Endothelial cell of umbilical vein (primary cell): ENCODE results near the gene ARHGAP10. TPM values are rescaled to one million over a fixed set of nuclear protein-coding genes. Genes with fewer than 3 reads are reported as not detected.

ENCODE experiments used
- BruUV-seq: library from RNA; stranded (reverse); fragments of 400-500 nt; replicated peaks from 2 replicates; lab custom pipeline; 2021; lab: Mats Ljungman, UMichigan
- CTCF ChIA-PET: fragments of 300-600, 350-600 bp; sonication (Branson Sonifier 250); formaldehyde crosslinking; loops from one replicate; lab custom pipeline; 2021; ENCODE audit warnings: antibody characterized with exemption, inconsistent platforms; lab: Charles Lee
- POLR2A ChIA-PET: fragments of 300-600, 350-600 bp; sonication (Branson Sonifier 250); formaldehyde crosslinking; loops from one replicate; lab custom pipeline; 2021; ENCODE audit warnings: antibody characterized with exemption, inconsistent platforms; lab: Charles Lee
- DNase-seq: peaks from one replicate; pipeline ENCODE4 v3.0.0-alpha.2; 2011; ENCODE audit warnings: low read depth, low spot score
- FAIRE-seq: peaks from 2 replicates; lab custom pipeline; 2011; peaks lifted over from hg19 to GRCh38; lab: Jason Lieb, UNC
- H2AFZ ChIP-seq: 2 replicates; pipeline ENCODE4 v1.6.0; 2012; ENCODE audit warnings: low read depth, low read length, control low read depth, inconsistent platforms
- H3K27ac ChIP-seq: 2 replicates; pipeline ENCODE4 v1.5.1; 2011; ENCODE audit warnings: low read depth, mild to moderate bottlenecking, control low read depth, low read length, moderate library complexity; ENCODE audit not compliant: insufficient read depth
- H3K27me3 ChIP-seq, 2 experiments: 2 replicates each; pipeline versions ENCODE4 v1.6.0 to v1.6.1; 2011; ENCODE audit warnings: low read length in 2 of 2, mixed read lengths in 1 of 2; ENCODE audit not compliant: control insufficient read depth in 2 of 2, insufficient read depth in 2 of 2
- H3K36me3 ChIP-seq, 2 experiments: 2 replicates in 1 of 2; 3 replicates in 1 of 2; pipeline ENCODE4 v1.5.1; 2011; ENCODE audit warnings: low read length in 2 of 2, mild to moderate bottlenecking in 1 of 2, moderate library complexity in 1 of 2; ENCODE audit not compliant: control insufficient read depth in 2 of 2, insufficient read depth in 2 of 2; ENCODE audit errors: extremely low read depth in 1 of 2
- H3K4me1 ChIP-seq: 3 replicates; pipeline ENCODE4 v1.5.1; 2011; ENCODE audit warnings: mild to moderate bottlenecking, low read length; ENCODE audit not compliant: control insufficient read depth, insufficient read depth; ENCODE audit errors: extremely low read depth
- H3K4me2 ChIP-seq: 2 replicates; pipeline ENCODE4 v1.6.1; 2011; ENCODE audit warnings: low read length, control low read depth, mixed read lengths; ENCODE audit not compliant: insufficient read depth
- H3K4me3 ChIP-seq, 3 experiments: fragments of 200-600 bp in 1 of 3; sonication (generic), shearing (Covaris generic) in 1 of 3; replicated peaks in 1 of 3; 2 replicates each; pipeline ENCODE4 v1.5.1; 2011 to 2016; ENCODE audit warnings: control low read depth in 3 of 3, low read length in 3 of 3, mild to moderate bottlenecking in 2 of 3, inconsistent platforms in 1 of 3, low read depth in 1 of 3, moderate library complexity in 1 of 3; ENCODE audit not compliant: insufficient read depth in 1 of 3
- H3K79me2 ChIP-seq: 2 replicates; pipeline ENCODE4 v1.6.0; 2012; ENCODE audit warnings: low read length, inconsistent platforms; ENCODE audit not compliant: control insufficient read depth, insufficient read depth
- H3K9ac ChIP-seq: replicated peaks from 2 replicates; pipeline ENCODE3; 2011; ENCODE audit warnings: low read length, control low read depth; ENCODE audit not compliant: insufficient read depth; ENCODE audit errors: extremely low read depth
- H3K9me1 ChIP-seq: replicated peaks from 3 replicates; pipeline ENCODE4 v1.6.0; 2011; ENCODE audit warnings: mild to moderate bottlenecking, low read length; ENCODE audit not compliant: control insufficient read depth, insufficient read depth; ENCODE audit errors: extremely low read depth
- H3K9me3 ChIP-seq: replicated peaks from 2 replicates; pipeline ENCODE4 v1.5.1; 2012; ENCODE audit warnings: low read length, inconsistent platforms; ENCODE audit not compliant: control insufficient read depth, insufficient read depth
- H4K20me1 ChIP-seq: replicated peaks from 2 replicates; pipeline ENCODE3; 2011; ENCODE audit warnings: mild to moderate bottlenecking, low read length; ENCODE audit not compliant: control insufficient read depth, insufficient read depth; ENCODE audit errors: extremely low read depth
- CTCF ChIP-seq, 2 donors: IDR thresholded peaks; 1 replicate in 1 of 2; 2 replicates in 1 of 2; pipeline ENCODE4 v1.5.1; 2011; ENCODE audit warnings: low read length in 2 of 2, mild to moderate bottlenecking in 2 of 2, moderate library complexity in 2 of 2, control low read depth in 1 of 2, inconsistent platforms in 1 of 2, low read depth in 1 of 2; ENCODE audit not compliant: insufficient read depth in 1 of 2; ENCODE audit errors: extremely low read depth in 1 of 2
- EZH2 ChIP-seq: IDR thresholded peaks from 2 replicates; pipeline ENCODE4 v1.6.1; 2012; ENCODE audit warnings: borderline replicate concordance, low read depth, mild to moderate bottlenecking, moderate library complexity, low read length, inconsistent platforms; ENCODE audit not compliant: severe bottlenecking
- FOS ChIP-seq: IDR thresholded peaks from 2 replicates; pipeline ENCODE4 v1.6.1; 2011; ENCODE audit warnings: mild to moderate bottlenecking, low read length, moderate library complexity, borderline replicate concordance; ENCODE audit not compliant: insufficient read depth
- GATA2 ChIP-seq: IDR thresholded peaks from 2 replicates; pipeline ENCODE4 v1.7.0; 2011; ENCODE audit warnings: low read depth, mild to moderate bottlenecking, moderate library complexity, mixed read lengths, low read length; ENCODE audit not compliant: insufficient read length, insufficient read depth
- JUN ChIP-seq: IDR thresholded peaks from 2 replicates; pipeline ENCODE4 v1.6.1; 2011; ENCODE audit warnings: borderline replicate concordance, low read depth; ENCODE audit not compliant: insufficient read length, insufficient read depth
- MAX ChIP-seq: IDR thresholded peaks from 2 replicates; pipeline ENCODE4 v1.6.1; 2011; ENCODE audit not compliant: insufficient read depth, insufficient read length
- MYC ChIP-seq: IDR thresholded peaks from one replicate; pipeline ENCODE4 v1.6.1; 2011; ENCODE audit warnings: mild to moderate bottlenecking, low read depth, low read length
- POLR2A ChIP-seq: IDR thresholded peaks from 2 replicates; pipeline ENCODE4 v1.6.1; 2012; ENCODE audit warnings: low read depth, mild to moderate bottlenecking, control low read depth, low read length
- POLR2AphosphoS5 ChIP-seq: IDR thresholded peaks from 2 replicates; pipeline ENCODE4 v1.6.1; 2012; ENCODE audit warnings: low read depth, mild to moderate bottlenecking, control low read depth, low read length, moderate library complexity; ENCODE audit not compliant: insufficient read depth
- dilution Hi-C: fragments of 300-500 bp; cut with MboI; formaldehyde crosslinking; loops from one replicate; pipeline ENCODE4 v1.15.0; 2019; ENCODE audit warnings: low sequenced_read_pairs; ENCODE audit not compliant: extremely low pct_ligation_motif_present
- intact Hi-C: fragments of 100-400 bp; cut with micrococcal nuclease; formaldehyde crosslinking; loops from one replicate; pipeline ENCODE4 v1.10.0; 2022
- polyA plus RNA-seq, 4 experiments: library from polyadenylated mRNA; depleted of rRNA in 3 of 4; stranded (reverse) in 3 of 4; unstranded in 1 of 4; fragments of >200 nt; gene quantifications; 2 replicates each; pipeline versions ENCODE4 v1.2.1 to v1.2.3, GENCODE V29; 2011 to 2012; ENCODE audit warnings: missing spikeins in 1 of 4
- total RNA-seq: library from RNA; stranded (reverse); gene quantifications from 2 replicates; pipeline ENCODE4 v1.2.3, GENCODE V29; 2021

The ARHGAP10 gene
- total and polyA plus RNA-seq, 2 donors (not counting 3 experiments of a cell fraction or from before 2014, with no cell fraction given): 20.4 to 36.7 TPM

- H3K9ac ChIP-seq: no peak overlapping the region
- H3K27ac ChIP-seq: no peak overlapping the region
- H3K9me3 ChIP-seq: no peaks in the 10 kb centered on the region
- intact Hi-C loops: loop anchor here (2.0 to 10.0 kb wide), 4 partner anchors 81 to 779 kb away; no protein-coding TSS in a partner anchor
- POLR2A ChIA-PET: no interaction called here
- CTCF ChIA-PET: interaction anchor here (1.0 to 2.9 kb wide), 3 partner anchors 16 to 33 kb away, joined by 3 to 16 read pairs (median 10); no protein-coding TSS in a partner anchor
- H3K36me3 ChIP-seq: no peaks in the 10 kb centered on the region
- no peaks in the 10 kb centered on the region for H3K9me1 ChIP-seq
- H3K4me3 ChIP-seq: no peak overlapping the region
- no peaks in the 10 kb centered on the region for H3K4me1 ChIP-seq
- H3K4me2 ChIP-seq: no peak overlapping the region
- TF ChIP-seq GATA2: no peak
- TF ChIP-seq JUN: no peak
- no peak for TF ChIP-seq MAX
- BruUV-seq: no TSS peak
- no peaks in the 10 kb centered on the region for H3K27me3 ChIP-seq
- H2AFZ ChIP-seq: no peak overlapping the region
- no peaks in the 10 kb centered on the region for H4K20me1 ChIP-seq
- DNase-seq: no peak
- no peak for FAIRE-seq
- H3K79me2 ChIP-seq: peaks cover 4% of the 10 kb centered on the region
- dilution Hi-C loops: no loop called here
Measured at GRCh38 chr4:147985376-147985775, 253.5 kb downstream of the ARHGAP10 start.

- Histone ChIP-seq H3K27me3 (no peaks in the 10 kb centered on the region), H3K4me3 (no peak overlapping the region), H4K20me1 (no peaks in the 10 kb centered on the region), H3K9me1 (no peaks in the 10 kb centered on the region), H2AFZ (no peak overlapping the region), H3K79me2 (peaks cover 4% of the 10 kb centered on the region), H3K36me3 (no peaks in the 10 kb centered on the region), H3K27ac (no peak overlapping the region), H3K9me3 (no peaks in the 10 kb centered on the region), H3K4me2 (no peak overlapping the region), H3K9ac (no peak overlapping the region), H3K4me1 (no peaks in the 10 kb centered on the region)
- dilution Hi-C loops: no loop called here
- TF ChIP-seq POLR2AphosphoS5: no peak
- no peak for TF ChIP-seq GATA2
- no peak for TF ChIP-seq POLR2A
- no peak for TF ChIP-seq EZH2
- TF ChIP-seq FOS: no peak
- no peak for TF ChIP-seq MAX
- no peak for TF ChIP-seq JUN
- TF ChIP-seq MYC: no peak
- TF ChIP-seq CTCF (IDR thresholded peaks at IDR 0.05; ENCODE audit: extremely low read depth in 1 of 2, insufficient read depth in 1 of 2, low read depth in 1 of 2, low read length in 2 of 2): no peak
- POLR2A ChIA-PET: no interaction called here
- no peak for DNase-seq
- CTCF ChIA-PET: interaction anchor here (1.3 kb wide), 1 partner anchor 1044 kb away, joined by 4 read pairs; no protein-coding TSS in a partner anchor
- no peak for FAIRE-seq
- BruUV-seq: no TSS peak
- intact Hi-C loops: loop anchor here (5.0 to 10.0 kb wide), 3 partner anchors 285 to 778 kb away; no protein-coding TSS in a partner anchor
Measured at GRCh38 chr4:147987252-147987651, 255.4 kb downstream of the ARHGAP10 start.
